Measurements from ENCODE around the gene PDSS2. TPM values are rescaled to one million over a fixed set of nuclear protein-coding genes. Genes with fewer than 3 reads are reported as not detected.

Gene PDSS2
- total RNA-seq, 1 donor from 2014 or later: 19.3 TPM

DNA sequence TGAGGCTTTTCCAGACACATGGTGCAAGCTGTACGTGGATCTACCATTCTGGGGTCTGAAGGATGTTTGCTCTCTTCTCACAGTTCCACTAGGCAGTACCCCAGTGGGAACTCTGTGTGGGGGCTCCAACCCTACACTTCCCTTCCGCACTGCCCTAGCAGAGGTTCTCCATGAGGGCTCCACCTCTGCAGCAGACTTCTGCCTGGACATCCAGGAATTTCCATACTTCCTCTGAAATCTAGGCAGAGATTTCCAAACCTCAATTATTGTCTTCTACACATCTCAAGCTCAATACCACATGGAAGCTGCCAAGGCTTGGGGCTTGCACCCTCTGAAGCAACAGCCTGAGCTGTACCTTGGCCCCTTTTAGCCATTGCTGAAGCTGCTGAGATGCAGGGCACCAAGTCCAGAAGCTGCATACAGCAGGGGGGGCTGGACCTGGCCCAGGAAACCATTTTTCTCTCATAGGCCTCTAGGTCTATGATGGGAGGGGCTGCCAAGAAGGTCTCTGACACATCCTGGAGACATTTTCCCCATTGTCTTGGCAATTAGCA lies 11.6 kb downstream of the PDSS2 start:
- Mint-ChIP-seq H3K9me3 (peaks cover 23% of the 10 kb centered on the region), H3K27me3 (no peaks in the 10 kb centered on the region), H3K36me3 (ENCODE audit: low read depth) (peaks cover 51% of the 10 kb centered on the region), H3K27ac (no peak overlapping the region), H3K4me3 (no peak overlapping the region), H3K4me1 (peaks cover 7% of the 10 kb centered on the region)
- intact Hi-C loops (cut with micrococcal nuclease): no loop called here
- ChIA-PET POLR2A (no interaction called here), CTCF (no interaction called here)
- TF ChIP-seq, protein P1, sequence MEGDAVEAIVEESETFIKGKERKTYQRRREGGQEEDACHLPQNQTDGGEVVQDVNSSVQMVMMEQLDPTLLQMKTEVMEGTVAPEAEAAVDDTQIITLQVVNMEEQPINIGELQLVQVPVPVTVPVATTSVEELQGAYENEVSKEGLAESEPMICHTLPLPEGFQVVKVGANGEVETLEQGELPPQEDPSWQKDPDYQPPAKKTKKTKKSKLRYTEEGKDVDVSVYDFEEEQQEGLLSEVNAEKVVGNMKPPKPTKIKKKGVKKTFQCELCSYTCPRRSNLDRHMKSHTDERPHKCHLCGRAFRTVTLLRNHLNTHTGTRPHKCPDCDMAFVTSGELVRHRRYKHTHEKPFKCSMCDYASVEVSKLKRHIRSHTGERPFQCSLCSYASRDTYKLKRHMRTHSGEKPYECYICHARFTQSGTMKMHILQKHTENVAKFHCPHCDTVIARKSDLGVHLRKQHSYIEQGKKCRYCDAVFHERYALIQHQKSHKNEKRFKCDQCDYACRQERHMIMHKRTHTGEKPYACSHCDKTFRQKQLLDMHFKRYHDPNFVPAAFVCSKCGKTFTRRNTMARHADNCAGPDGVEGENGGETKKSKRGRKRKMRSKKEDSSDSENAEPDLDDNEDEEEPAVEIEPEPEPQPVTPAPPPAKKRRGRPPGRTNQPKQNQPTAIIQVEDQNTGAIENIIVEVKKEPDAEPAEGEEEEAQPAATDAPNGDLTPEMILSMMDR (IDR thresholded peaks at IDR 0.05): no peak
- ATAC-seq (ENCODE audit: low read depth): no peak
- DNase-seq: no peak

DNA sequence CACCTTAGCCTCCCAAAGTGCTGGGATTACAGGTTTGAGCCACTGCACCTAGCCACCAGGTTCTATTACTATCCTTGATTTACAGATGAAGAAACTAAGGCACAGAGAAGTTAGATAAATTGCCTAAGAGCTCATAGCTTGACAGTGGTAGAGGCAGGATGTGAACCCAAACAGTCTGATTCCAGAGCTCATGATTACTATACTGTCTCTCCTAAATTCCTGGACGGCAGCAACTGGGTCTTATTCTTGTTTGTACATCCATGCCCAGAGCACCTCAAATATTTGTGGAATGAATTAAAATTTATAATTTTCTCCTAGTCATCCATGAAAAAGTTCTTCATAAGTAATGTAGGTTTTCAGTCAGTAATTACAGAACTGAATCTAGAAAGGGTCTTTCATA lies 15.1 kb downstream of the PDSS2 start:
- Mint-ChIP-seq H3K4me1 (no peaks in the 10 kb centered on the region), H3K27me3 (no peaks in the 10 kb centered on the region), H3K36me3 (ENCODE audit: low read depth) (peaks cover 34% of the 10 kb centered on the region), H3K4me3 (no peak overlapping the region), H3K9me3 (peaks cover 16% of the 10 kb centered on the region), H3K27ac (no peak overlapping the region)
- DNase-seq (no peak), ATAC-seq (ENCODE audit: low read depth) (no peak)
- intact Hi-C loops (cut with micrococcal nuclease): no loop called here
- TF ChIP-seq, protein P1 (IDR thresholded peaks at IDR 0.05): no peak
- CTCF ChIA-PET: no interaction called here
- POLR2A ChIA-PET: no interaction called here

DNA sequence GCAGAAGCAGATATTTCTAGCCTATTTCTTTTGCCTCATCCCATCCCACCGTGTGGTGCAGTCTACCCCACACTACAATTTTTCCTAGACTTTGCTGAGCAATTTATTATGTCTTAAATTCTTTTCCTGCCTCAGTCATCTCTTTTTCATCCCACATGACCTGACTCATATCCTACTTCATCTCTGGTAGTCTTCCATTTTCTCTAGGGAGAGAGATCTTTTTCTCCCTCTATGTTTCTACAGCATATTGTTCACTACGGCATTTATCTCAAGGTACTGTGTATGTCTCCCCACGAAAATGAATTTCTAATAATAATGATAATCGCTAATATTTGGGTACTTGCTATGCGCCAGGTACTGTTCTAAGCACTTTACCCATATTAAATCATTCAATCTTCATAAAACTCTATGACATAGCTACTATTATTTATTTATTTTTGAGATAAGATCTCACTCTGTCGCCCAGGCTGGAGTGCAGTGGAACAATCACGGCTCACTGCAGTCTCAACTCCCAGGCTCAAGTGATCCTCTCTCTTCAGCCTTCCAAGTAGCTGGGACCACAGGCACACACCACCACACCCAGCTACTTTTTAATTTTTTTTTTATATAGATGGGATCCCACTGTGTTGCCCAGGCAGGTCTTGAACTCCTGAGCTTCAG lies 15.6 kb downstream of the PDSS2 start:
- Mint-ChIP-seq H3K9me3 (peaks cover 11% of the 10 kb centered on the region), H3K4me1 (no peaks in the 10 kb centered on the region), H3K27ac (no peak overlapping the region), H3K27me3 (no peaks in the 10 kb centered on the region), H3K36me3 (ENCODE audit: low read depth) (peaks cover 31% of the 10 kb centered on the region), H3K4me3 (no peak overlapping the region)
- DNase-seq: no peak
- TF ChIP-seq, protein P1 (IDR thresholded peaks at IDR 0.05): no peak
- intact Hi-C loops (cut with micrococcal nuclease): no loop called here
- ChIA-PET CTCF (no interaction called here), POLR2A (no interaction called here)
- no peak for ATAC-seq (ENCODE audit: low read depth)

DNA sequence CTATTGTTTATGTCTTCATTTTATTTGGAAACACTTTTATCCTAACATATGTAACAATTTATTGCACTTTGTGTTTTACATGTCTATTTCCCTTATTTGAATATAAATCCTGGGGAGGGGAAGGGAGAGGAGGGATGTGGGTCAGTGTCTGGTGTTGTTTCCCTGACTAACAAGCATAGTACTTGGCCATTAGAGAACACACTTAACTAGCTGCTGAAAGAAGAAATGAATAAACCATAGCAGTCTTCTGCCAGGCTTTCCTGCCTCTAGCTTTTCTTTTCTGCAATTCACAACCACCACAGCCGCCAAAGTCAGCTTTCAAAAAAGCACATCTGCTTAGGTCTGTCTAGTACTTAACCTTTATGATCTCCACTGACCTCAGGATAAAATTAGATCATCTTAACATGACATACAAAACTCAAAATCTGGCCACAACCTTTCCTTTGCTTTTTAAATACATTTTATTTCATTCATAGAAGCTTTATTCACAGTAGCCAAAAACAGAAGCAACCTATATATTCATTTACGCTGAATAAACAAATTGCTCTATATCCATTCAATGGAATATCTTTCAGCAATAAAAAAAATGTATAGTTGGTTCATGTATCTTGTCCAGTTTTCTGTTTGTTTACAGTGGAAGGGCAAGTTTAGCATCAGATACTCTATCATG lies 16.3 kb downstream of the PDSS2 start:
- POLR2A ChIA-PET: no interaction called here

DNA sequence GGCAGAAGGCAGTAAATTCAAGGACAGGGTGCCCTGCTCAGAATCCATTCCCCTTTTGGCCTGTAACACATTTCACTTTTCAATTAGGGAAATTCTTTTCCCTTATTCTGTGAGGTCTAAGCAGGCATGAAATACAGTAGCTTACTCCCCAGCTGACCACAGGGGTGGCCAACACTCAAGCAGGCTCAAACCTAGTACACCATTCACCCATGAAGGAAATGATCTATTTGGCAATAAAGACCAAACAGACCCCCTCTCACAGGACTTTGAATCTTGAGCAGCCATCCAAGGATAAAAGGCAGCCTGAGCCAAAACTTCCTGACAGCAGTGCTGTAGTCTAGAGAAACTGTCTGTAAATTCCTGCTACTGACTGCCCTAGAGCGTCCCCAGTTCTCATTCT lies 17.7 kb downstream of the PDSS2 start:
- Mint-ChIP-seq H3K4me3 (no peak overlapping the region), H3K4me1 (no peaks in the 10 kb centered on the region), H3K27ac (no peak overlapping the region), H3K36me3 (ENCODE audit: low read depth) (peaks cover 16% of the 10 kb centered on the region), H3K9me3 (peaks cover 2% of the 10 kb centered on the region), H3K27me3 (no peaks in the 10 kb centered on the region)
- ChIA-PET CTCF (no interaction called here), POLR2A (no interaction called here)
- TF ChIP-seq, protein P1 (IDR thresholded peaks at IDR 0.05): no peak
- DNase-seq: no peak
- ATAC-seq (ENCODE audit: low read depth): no peak
- intact Hi-C loops (cut with micrococcal nuclease): no loop called here

More for the DNA sequence above, 16.3 kb downstream of the PDSS2 start:
- no peaks in the 10 kb centered on the region for H3K27me3 Mint-ChIP-seq
- TF ChIP-seq, protein P1 (IDR thresholded peaks at IDR 0.05): no peak
- peaks cover 24% of the 10 kb centered on the region for H3K36me3 Mint-ChIP-seq (ENCODE audit: low read depth)
- CTCF ChIA-PET: no interaction called here
- no peak for DNase-seq
- ATAC-seq (ENCODE audit: low read depth): no peak
- H3K4me3 Mint-ChIP-seq: no peak overlapping the region
- peaks cover 4% of the 10 kb centered on the region for H3K9me3 Mint-ChIP-seq
- no peaks in the 10 kb centered on the region for H3K4me1 Mint-ChIP-seq
- no peak overlapping the region for H3K27ac Mint-ChIP-seq
- intact Hi-C loops (cut with micrococcal nuclease): no loop called here

Measured in activated B cell treated with CpG ODN at 0.5 μM for 24 hours (primary cell).